Keratinocyte (primary cell): Measurements from ENCODE around the gene UNC79.

Source experiments
- EZH2 ChIP-seq: IDR thresholded peaks from one replicate; pipeline ENCODE4 v1.6.1; 2012; ENCODE audit warnings: inconsistent platforms, mild to moderate bottlenecking, low read length, moderate library complexity
- TF ChIP-seq, protein P1 (sequence below), 3 experiments: IDR thresholded peaks in 1 of 3; conservative IDR thresholded peaks in 1 of 3; optimal IDR thresholded peaks in 1 of 3; 2 replicates in 2 of 3; 3 replicates in 1 of 3; pipeline versions ENCODE3 to v1.5.1; 2011; ENCODE audit warnings: low read length in 3 of 3, mild to moderate bottlenecking in 3 of 3, moderate library complexity in 2 of 3, control low read depth in 1 of 3, inconsistent platforms in 1 of 3; ENCODE audit not compliant: insufficient read depth in 2 of 3; ENCODE audit errors: extremely low read depth in 1 of 3

DNA sequence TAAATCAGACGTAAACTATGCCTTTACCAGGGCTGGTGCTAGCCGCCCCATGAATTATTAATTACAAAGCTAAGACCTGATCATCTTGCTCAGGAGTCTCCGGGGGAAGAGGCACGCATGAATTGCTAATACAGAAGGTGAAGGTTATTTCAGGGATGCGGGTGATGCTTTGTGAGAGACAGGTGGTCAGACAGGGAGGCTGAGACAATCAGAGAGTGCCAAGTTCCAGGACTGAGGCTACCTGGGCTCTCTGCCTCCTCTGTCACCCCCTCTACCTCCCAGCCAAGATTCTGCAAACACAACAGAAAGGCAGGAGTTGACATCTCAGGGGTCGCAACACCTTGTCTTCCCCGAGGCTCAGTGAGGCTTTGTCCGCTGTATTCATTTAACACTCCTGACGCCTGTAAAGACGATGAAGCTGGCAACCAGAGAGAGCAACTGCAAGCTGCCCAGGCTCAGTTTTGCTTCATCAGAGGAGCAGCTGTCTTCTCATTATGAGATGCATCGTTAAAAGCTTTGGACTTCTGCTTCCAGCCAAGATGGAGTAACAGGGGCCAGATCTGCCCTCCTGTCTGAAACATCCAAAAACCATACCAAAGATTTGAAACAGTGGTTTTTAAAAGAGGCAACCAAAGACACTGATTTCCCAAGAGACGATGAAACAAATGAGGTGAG, 311.0 kb downstream of the UNC79 start:
- TF ChIP-seq, protein P1, sequence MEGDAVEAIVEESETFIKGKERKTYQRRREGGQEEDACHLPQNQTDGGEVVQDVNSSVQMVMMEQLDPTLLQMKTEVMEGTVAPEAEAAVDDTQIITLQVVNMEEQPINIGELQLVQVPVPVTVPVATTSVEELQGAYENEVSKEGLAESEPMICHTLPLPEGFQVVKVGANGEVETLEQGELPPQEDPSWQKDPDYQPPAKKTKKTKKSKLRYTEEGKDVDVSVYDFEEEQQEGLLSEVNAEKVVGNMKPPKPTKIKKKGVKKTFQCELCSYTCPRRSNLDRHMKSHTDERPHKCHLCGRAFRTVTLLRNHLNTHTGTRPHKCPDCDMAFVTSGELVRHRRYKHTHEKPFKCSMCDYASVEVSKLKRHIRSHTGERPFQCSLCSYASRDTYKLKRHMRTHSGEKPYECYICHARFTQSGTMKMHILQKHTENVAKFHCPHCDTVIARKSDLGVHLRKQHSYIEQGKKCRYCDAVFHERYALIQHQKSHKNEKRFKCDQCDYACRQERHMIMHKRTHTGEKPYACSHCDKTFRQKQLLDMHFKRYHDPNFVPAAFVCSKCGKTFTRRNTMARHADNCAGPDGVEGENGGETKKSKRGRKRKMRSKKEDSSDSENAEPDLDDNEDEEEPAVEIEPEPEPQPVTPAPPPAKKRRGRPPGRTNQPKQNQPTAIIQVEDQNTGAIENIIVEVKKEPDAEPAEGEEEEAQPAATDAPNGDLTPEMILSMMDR (optimal IDR thresholded peaks at IDR 0.05 in 1 of 3, IDR thresholded peaks at IDR 0.05 in 1 of 3, conservative IDR thresholded peaks at IDR 0.05 in 1 of 3; ENCODE audit: extremely low read depth in 1 of 3, insufficient read depth in 2 of 3, low read length in 3 of 3) = no peak
- no peak for TF ChIP-seq EZH2
